Gastrocnemius medialis (tissue), 4 donors: ENCODE results near the gene DOCK8. TPM values are rescaled to one million over a fixed set of nuclear protein-coding genes. Genes with fewer than 3 reads are reported as not detected.

Experiments used
- ATAC-seq, 2 donors: fragments of 150-250 bp; one replicate each; pipeline ENCODE4 v1.9.1; 2016
- DNase-seq, 2 donors: peaks; one replicate each; pipeline ENCODE4 v3.0.0-alpha.2; 2019
- H3K27ac ChIP-seq, 4 donors: fragments of 200-600 bp; sonication (generic); 1 replicate in 1 of 4; 2 replicates in 3 of 4; pipeline ENCODE4 v1.5.1; 2016 to 2018; ENCODE audit warnings: mild to moderate bottlenecking in 2 of 4, moderate library complexity in 1 of 4
- H3K27me3 ChIP-seq, 3 donors: fragments of 200-600 bp; sonication (generic) in 2 of 3; 1 replicate in 1 of 3; 2 replicates in 2 of 3; pipeline versions ENCODE4 v1.5.1 to v1.6.0; 2016 to 2019; ENCODE audit warnings: mild to moderate bottlenecking in 1 of 3, moderate library complexity in 1 of 3
- H3K36me3 ChIP-seq, 2 donors: fragments of 200-600 bp; sonication (generic) in 1 of 2; one replicate each; pipeline ENCODE4 v1.5.1; 2017 to 2018
- H3K4me1 ChIP-seq, 2 donors: fragments of 200-600 bp; sonication (generic) in 1 of 2; one replicate each; pipeline ENCODE4 v1.5.1; 2016 to 2017; ENCODE audit warnings: mild to moderate bottlenecking in 2 of 2
- H3K4me3 ChIP-seq, 4 donors: fragments of 200-600 bp; sonication (generic) in 3 of 4; 1 replicate in 1 of 4; 2 replicates in 3 of 4; pipeline ENCODE4 v1.5.1; 2016 to 2019; ENCODE audit warnings: mild to moderate bottlenecking in 2 of 4
- H3K9me3 ChIP-seq, 3 donors: fragments of 200-600 bp; sonication (generic) in 2 of 3; 1 replicate in 1 of 3; 2 replicates in 2 of 3; pipeline ENCODE4 v1.5.1; 2016 to 2019
- CTCF ChIP-seq, 5 experiments: fragments of 450-650 bp in 3 of 5; fragments of 200-600 bp in 2 of 5; sonication (generic) in 2 of 5; IDR thresholded peaks in 4 of 5; conservative IDR thresholded peaks in 1 of 5; 1 replicate in 4 of 5; 2 replicates in 1 of 5; pipeline ENCODE4 v1.5.1; 2016 to 2019; ENCODE audit warnings: antibody characterized with exemption in 5 of 5, mild to moderate bottlenecking in 3 of 5, moderate library complexity in 3 of 5
- POLR2A ChIP-seq, 2 donors: fragments of 450-650 bp; IDR thresholded peaks; one replicate each; pipeline ENCODE4 v1.6.1; 2017; ENCODE audit warnings: antibody characterized with exemption in 2 of 2, mild to moderate bottlenecking in 2 of 2, moderate library complexity in 2 of 2
- in situ Hi-C, 4 donors: fragments of 200-750 bp; cut with MboI; loops; one replicate each; pipeline versions ENCODE4 v1.15.0 to v1.8.0; 2017; ENCODE audit warnings: low sequenced_read_pairs in 4 of 4
- intact Hi-C: fragments of 100-400 bp; cut with DNase I; formaldehyde crosslinking; loops from one replicate; pipeline ENCODE4 v1.15.1; 2023; ENCODE audit warnings: low total_unique reads
- total RNA-seq, 4 donors: library from RNA; depleted of rRNA; stranded (reverse); fragments of >200 nt; gene quantifications; one replicate each; pipeline versions ENCODE4 v1.1.0 to v1.2.3, GENCODE V29; 2016

The DOCK8 gene
- total RNA-seq, 4 donors from 2014 or later: 0.80 to 2.8 (median 2.0) TPM

DNA sequence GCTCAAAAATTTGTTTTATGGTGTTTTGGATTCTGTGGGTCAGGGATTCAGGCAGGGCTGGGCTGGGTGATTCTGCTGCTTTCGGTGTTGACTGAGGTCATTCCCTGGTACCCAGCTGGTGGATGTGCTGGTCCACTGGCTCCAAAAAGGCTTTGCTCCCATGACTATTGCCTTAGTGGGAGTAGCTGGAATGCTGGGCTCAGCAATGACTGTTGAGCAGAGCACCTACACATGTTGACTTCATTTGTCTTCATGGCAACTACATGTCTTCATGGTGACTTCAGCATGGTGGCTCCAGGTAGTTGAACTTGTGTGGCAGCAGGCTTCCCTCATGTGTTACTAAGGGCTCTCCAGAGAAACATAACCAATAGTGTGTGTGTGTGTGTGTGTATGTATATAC lies 297.2 kb downstream of the DOCK8 start:
- intact Hi-C loops: no loop called here
- DNase-seq: no peak
- Histone ChIP-seq H3K4me3 (no peak overlapping the region), H3K27me3 (no peaks in the 10 kb centered on the region), H3K4me1 (no peaks in the 10 kb centered on the region), H3K9me3 (no peaks in the 10 kb centered on the region), H3K36me3 (no peaks in the 10 kb centered on the region), H3K27ac (no peak overlapping the region)
- no peak for ATAC-seq
- in situ Hi-C loops: no loop called here
- TF ChIP-seq CTCF (IDR thresholded peaks at IDR 0.05 in 4 of 5, conservative IDR thresholded peaks at IDR 0.05 in 1 of 5) (no peak), POLR2A (IDR thresholded peaks at IDR 0.05) (no peak)

DNA sequence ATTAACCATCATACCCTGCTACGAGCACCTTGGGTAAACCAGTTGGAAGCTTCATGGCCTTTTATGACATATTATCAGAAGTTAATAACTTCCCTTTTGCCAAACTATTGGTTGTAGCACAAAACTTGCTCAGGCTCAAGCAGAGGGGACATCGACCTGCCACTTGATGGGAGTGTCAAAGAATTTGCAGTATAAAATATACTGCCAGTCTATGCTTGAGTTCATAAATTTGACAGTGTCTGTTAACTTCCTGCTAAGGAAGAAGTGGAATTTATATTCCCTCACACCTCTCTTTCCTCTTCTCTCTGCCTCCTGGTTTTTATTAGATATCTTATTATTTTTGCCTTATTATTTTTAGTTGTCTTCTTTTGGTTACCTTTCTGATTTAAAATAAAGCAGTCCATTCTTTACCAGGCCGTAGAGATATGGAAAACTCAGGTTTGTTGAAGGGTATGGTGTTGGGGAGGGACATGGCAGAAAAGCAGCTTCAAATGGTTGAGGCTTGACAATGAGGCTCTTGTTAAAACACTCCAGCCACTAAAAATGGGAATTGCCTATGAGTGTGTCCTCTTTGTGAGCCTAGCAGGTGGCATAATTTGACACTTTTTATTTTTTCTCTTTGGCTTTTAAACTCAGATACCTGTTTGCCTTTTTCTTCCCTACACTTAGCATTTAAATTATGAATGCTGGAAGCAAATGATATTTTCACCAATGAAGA lies 298.0 kb downstream of the DOCK8 start:
- no peaks in the 10 kb centered on the region for H3K27me3 ChIP-seq

More for the DNA sequence above, 298.0 kb downstream of the DOCK8 start:
- Histone ChIP-seq H3K27ac (no peak overlapping the region), H3K9me3 (no peaks in the 10 kb centered on the region), H3K4me1 (no peaks in the 10 kb centered on the region), H3K4me3 (no peak overlapping the region), H3K36me3 (no peaks in the 10 kb centered on the region)
- no peak for ATAC-seq
- in situ Hi-C loops (no loop called here), intact Hi-C loops (no loop called here)
- TF ChIP-seq POLR2A (IDR thresholded peaks at IDR 0.05) (no peak), CTCF (IDR thresholded peaks at IDR 0.05 in 4 of 5, conservative IDR thresholded peaks at IDR 0.05 in 1 of 5) (no peak)
- DNase-seq: no peak

Other genes starting within 250 kb of the DOCK8 start
- gene WASHC1, start 185.4 kb upstream of the DOCK8 start, total RNA-seq: 1 to 10 TPM; 3.4 to 5.1 (median 4.1) TPM
- gene FOXD4, start 96.4 kb upstream of the DOCK8 start, total RNA-seq: 1 to 10 TPM in 1 of 4 donors, under 1 TPM in 2, not detected in 1; 0.15 to 1.1 (median 0.16) TPM
- 10 to 100 TPM in 3 of 4 donors, 1 to 10 TPM in 1; 8.6 to 28.2 (median 20.8) TPM for gene ZNG1A, start 35.8 kb upstream of the DOCK8 start, total RNA-seq